H1 (cell line): ENCODE data around the gene FADS3. TPM values are rescaled to one million over a fixed set of nuclear protein-coding genes. Genes with fewer than 3 reads are reported as not detected.

Source experiments
- CTCF ChIA-PET: fragments of 300-600 bp; sonication (Branson Sonifier 250); formaldehyde crosslinking; loops from one replicate; lab custom pipeline; 2021; ENCODE audit not compliant: partially characterized antibody; lab: Charles Lee
- POLR2A ChIA-PET: fragments of 300-600 bp; sonication (Branson Sonifier 250); formaldehyde crosslinking; loops from one replicate; lab custom pipeline; 2021; ENCODE audit warnings: inconsistent platforms; ENCODE audit not compliant: partially characterized antibody; lab: Charles Lee
- DNase-seq, 2 experiments: peaks; one replicate each; pipeline versions ENCODE4 v3.0.0 to v3.0.0-alpha.2; 2010 to 2022; ENCODE audit warnings: low spot score in 2 of 2, low read depth in 1 of 2, mixed read lengths in 1 of 2
- FAIRE-seq: peaks from 2 replicates; lab custom pipeline; 2011; peaks lifted over from hg19 to GRCh38; lab: Jason Lieb, UNC
- H2AFZ ChIP-seq: 2 replicates; pipeline ENCODE4 v1.8.1; 2012; ENCODE audit warnings: low read length, inconsistent platforms
- H2AK5ac ChIP-seq: 2 replicates; pipeline ENCODE4 v1.6.1; 2013; ENCODE audit warnings: low read depth, low read length
- H2BK120ac ChIP-seq: replicated peaks from 2 replicates; pipeline ENCODE3; 2013; ENCODE audit warnings: low read depth, low read length, inconsistent platforms
- H2BK12ac ChIP-seq: 2 replicates; pipeline ENCODE4 v1.6.1; 2013; ENCODE audit warnings: low read depth, low read length
- H2BK15ac ChIP-seq: 2 replicates; pipeline ENCODE4 v1.6.1; 2013; ENCODE audit warnings: low read length
- H2BK20ac ChIP-seq: 2 replicates; pipeline ENCODE4 v1.6.1; 2013; ENCODE audit warnings: low read length
- H2BK5ac ChIP-seq: 2 replicates; pipeline ENCODE4 v1.6.1; 2013; ENCODE audit warnings: low read depth, low read length
- H3K14ac ChIP-seq: 2 replicates; pipeline ENCODE4 v1.6.1; 2013; ENCODE audit warnings: inconsistent platforms; ENCODE audit not compliant: insufficient read length
- H3K18ac ChIP-seq: 2 replicates; pipeline ENCODE4 v1.6.1; 2013; ENCODE audit warnings: low read length; ENCODE audit errors: extremely low read depth
- H3K23ac ChIP-seq: 2 replicates; pipeline ENCODE4 v1.6.1; 2013; ENCODE audit warnings: inconsistent platforms; ENCODE audit not compliant: insufficient read length
- H3K23me2 ChIP-seq: 2 replicates; pipeline ENCODE4 v1.6.1; 2013; ENCODE audit warnings: low read depth, low read length
- H3K27ac ChIP-seq: 2 replicates; pipeline ENCODE4 v1.6.1; 2011; ENCODE audit warnings: low read depth, low read length, inconsistent platforms
- H3K27me3 ChIP-seq, 4 experiments: replicated peaks in 1 of 4; 1 replicate in 1 of 4; 2 replicates in 3 of 4; pipeline versions ENCODE4 v1.6.1 to v1.8.1; 2011 to 2013; ENCODE audit warnings: low read length in 3 of 4, mild to moderate bottlenecking in 3 of 4, inconsistent platforms in 2 of 4, mixed read lengths in 2 of 4, moderate library complexity in 1 of 4; ENCODE audit not compliant: control insufficient read depth in 3 of 4, insufficient read depth in 3 of 4; ENCODE audit errors: extremely low read depth in 1 of 4
- H3K36me3 ChIP-seq, 4 experiments: 2 replicates each; pipeline versions ENCODE4 v1.6.1 to v1.8.1; 2011 to 2013; ENCODE audit warnings: mild to moderate bottlenecking in 4 of 4, low read length in 3 of 4, moderate library complexity in 2 of 4, control low read depth in 1 of 4, inconsistent platforms in 1 of 4; ENCODE audit not compliant: insufficient read depth in 4 of 4, control insufficient read depth in 2 of 4
- H3K4ac ChIP-seq: replicated peaks from 2 replicates; pipeline ENCODE3; 2013; ENCODE audit warnings: low read length, low read depth, mixed read lengths, inconsistent platforms; ENCODE audit not compliant: insufficient read length
- H3K4me1 ChIP-seq, 4 experiments: replicated peaks in 1 of 4; 1 replicate in 1 of 4; 2 replicates in 3 of 4; pipeline versions ENCODE4 v1.6.1 to v1.8.1; 2011 to 2013; ENCODE audit warnings: low read length in 3 of 4, inconsistent platforms in 2 of 4, mixed read lengths in 1 of 4; ENCODE audit not compliant: insufficient read depth in 4 of 4, control insufficient read depth in 3 of 4
- H3K4me2 ChIP-seq, 2 experiments: 2 replicates each; pipeline versions ENCODE4 v1.6.1 to v1.8.1; 2011 to 2013; ENCODE audit warnings: low read depth in 2 of 2, low read length in 2 of 2, control low read depth in 1 of 2, inconsistent platforms in 1 of 2, mild to moderate bottlenecking in 1 of 2; ENCODE audit not compliant: insufficient read depth in 1 of 2
- H3K4me3 ChIP-seq, 4 experiments: fragments of 200-600, 300-600 bp in 1 of 4; sonication (generic), shearing (Covaris generic), sonication (Bioruptor Twin) in 1 of 4; 2 replicates each; pipeline versions ENCODE4 v1.5.1 to v1.8.1; 2011 to 2016; ENCODE audit warnings: low read length in 4 of 4, low read depth in 3 of 4, control low read depth in 2 of 4, inconsistent platforms in 2 of 4, mild to moderate bottlenecking in 2 of 4, mixed read lengths in 1 of 4, moderate library complexity in 1 of 4; ENCODE audit not compliant: insufficient read depth in 2 of 4; ENCODE audit errors: extremely low read depth in 1 of 4
- H3K56ac ChIP-seq: replicated peaks from 2 replicates; pipeline ENCODE3; 2013; ENCODE audit warnings: low read depth, mild to moderate bottlenecking, mixed read lengths, low read length, inconsistent platforms; ENCODE audit not compliant: insufficient read length
- H3K79me1 ChIP-seq: 2 replicates; pipeline ENCODE4 v1.6.1; 2013; ENCODE audit warnings: low read depth, low read length, control low read depth
- H3K79me2 ChIP-seq, 2 experiments: 2 replicates each; pipeline versions ENCODE4 v1.6.1 to v1.8.1; 2012 to 2013; ENCODE audit warnings: low read length in 2 of 2, mild to moderate bottlenecking in 2 of 2, inconsistent platforms in 1 of 2; ENCODE audit not compliant: insufficient read depth in 2 of 2, control insufficient read depth in 1 of 2
- H3K9ac ChIP-seq, 4 experiments: replicated peaks in 1 of 4; 1 replicate in 1 of 4; 2 replicates in 3 of 4; pipeline versions ENCODE4 v1.6.1 to v1.8.1; 2011 to 2013; ENCODE audit warnings: low read depth in 3 of 4, low read length in 3 of 4, control low read depth in 2 of 4, mild to moderate bottlenecking in 2 of 4, moderate library complexity in 2 of 4, inconsistent platforms in 1 of 4; ENCODE audit errors: extremely low read depth in 1 of 4
- H3K9me3 ChIP-seq, 2 experiments: 2 replicates each; pipeline versions ENCODE4 v1.6.1 to v1.8.1; 2012 to 2013; ENCODE audit warnings: mild to moderate bottlenecking in 2 of 2, moderate library complexity in 2 of 2, control low read depth in 1 of 2, inconsistent platforms in 1 of 2, low read depth in 1 of 2, low read length in 1 of 2, mixed read lengths in 1 of 2; ENCODE audit not compliant: insufficient read depth in 2 of 2
- H4K20me1 ChIP-seq, 2 experiments: replicated peaks in 1 of 2; 2 replicates each; pipeline versions ENCODE3 to v1.8.1; 2011 to 2013; ENCODE audit warnings: inconsistent platforms in 2 of 2, low read length in 2 of 2, mild to moderate bottlenecking in 1 of 2; ENCODE audit not compliant: insufficient read depth in 2 of 2, control insufficient read depth in 1 of 2
- H4K5ac ChIP-seq: 2 replicates; pipeline ENCODE4 v1.6.1; 2013; ENCODE audit warnings: low read length, low read depth, mixed read lengths, inconsistent platforms; ENCODE audit not compliant: insufficient read length
- H4K8ac ChIP-seq: 2 replicates; pipeline ENCODE4 v1.8.0; 2013; ENCODE audit warnings: mild to moderate bottlenecking, moderate library complexity, low read length, inconsistent platforms; ENCODE audit not compliant: insufficient read depth; ENCODE audit errors: extremely low read depth
- H4K91ac ChIP-seq: replicated peaks from 2 replicates; pipeline ENCODE3; 2013; ENCODE audit warnings: low read length, mixed read lengths, inconsistent platforms; ENCODE audit not compliant: insufficient read length
- ATF2 ChIP-seq: IDR thresholded peaks from 2 replicates; pipeline ENCODE4 v1.6.1; 2012; ENCODE audit warnings: low read length, inconsistent platforms
- CTCF ChIP-seq, 3 experiments: IDR thresholded peaks; 1 replicate in 2 of 3; 2 replicates in 1 of 3; pipeline versions ENCODE4 v1.5.1 to v1.6.1; 2011; ENCODE audit warnings: low read length in 3 of 3, mild to moderate bottlenecking in 3 of 3, inconsistent platforms in 2 of 3, low read depth in 1 of 3, moderate library complexity in 1 of 3; ENCODE audit not compliant: insufficient read depth in 1 of 3; ENCODE audit errors: control extremely low read depth in 1 of 3
- E2F6 ChIP-seq: IDR thresholded peaks from 2 replicates; pipeline ENCODE4 v1.6.1; 2012; ENCODE audit warnings: inconsistent platforms
- EGR1 ChIP-seq: IDR thresholded peaks from 2 replicates; pipeline ENCODE4 v1.6.1; 2011; ENCODE audit warnings: low read depth, low read length, borderline replicate concordance
- HDAC6 ChIP-seq: IDR thresholded peaks from one replicate; pipeline ENCODE4 v1.7.1; 2012; ENCODE audit warnings: low read depth, mild to moderate bottlenecking, inconsistent platforms, low read length, moderate library complexity
- WGBS, 2 experiments: shearing (Covaris generic) in 1 of 2; methylation state at CpG; one replicate each; pipeline versions ENCODE4 v1.1.6 to v1.1.7; 2013 to 2015; ENCODE audit warnings: low lambda C conversion rate in 2 of 2, mixed read lengths in 2 of 2, inconsistent platforms in 1 of 2, low coverage in 1 of 2, missing lambda C conversion rate in 1 of 2; ENCODE audit not compliant: insufficient replicate concordance in 2 of 2, insufficient coverage in 1 of 2, insufficient read length in 1 of 2; ENCODE audit errors: extremely low coverage in 1 of 2, missing lambda C conversion rate in 1 of 2; 5-methylcytosine and 5-hydroxymethylcytosine counted together
- polyA plus RNA-seq, 7 experiments: library from polyadenylated mRNA; depleted of rRNA in 3 of 7; stranded (reverse) in 5 of 7; unstranded in 2 of 7; fragments of >200 nt in 5 of 7; fragments of 200-250 nt in 2 of 7; gene quantifications; 1 replicate in 5 of 7; 2 replicates in 1 of 7; 4 replicates in 1 of 7; pipeline versions ENCODE4 v1.2.1 to v1.2.3, GENCODE V29; 2011 to 2013; ENCODE audit warnings: missing spikeins in 2 of 7, mixed read lengths in 2 of 7
- total RNA-seq: library from RNA; stranded (reverse); fragmentation: NEBNext Ultra II Directional; extraction: Animal tissue kit (Norgen Biotek cat#: 25700); gene quantifications from 2 replicates; pipeline ENCODE4 v1.2.1, GENCODE V29; 2021

FADS3 gene
- total and polyA plus RNA-seq, 2 of the 8 experiments (the other 6 are each of a cell fraction or from before 2014, with no cell fraction given) = 43.8 to 76.3 TPM

- no peak overlapping the region for H3K14ac ChIP-seq
- H3K4ac ChIP-seq = no peak overlapping the region
- peaks cover 0 to 5% (median 2%) of the 10 kb centered on the region in 4 experiments; a peak in 4 of 7 replicates for H3K4me1 ChIP-seq
- no peak overlapping the region for H3K4me3 ChIP-seq
- no peak overlapping the region for H3K27ac ChIP-seq
- TF ChIP-seq ATF2 (no peak), HDAC6 (no peak), EGR1 (no peak), CTCF (IDR thresholded peaks at IDR 0.05; ENCODE audit: control extremely low read depth in 1 of 3, insufficient read depth in 1 of 3, low read depth in 1 of 3, low read length in 3 of 3) (no peak), E2F6 (no peak)
- no peak overlapping the region for H2BK15ac ChIP-seq
- no peak overlapping the region for H2BK5ac ChIP-seq
- no peaks in the 10 kb centered on the region; a peak in 1 of 7 replicates for H3K27me3 ChIP-seq
- FAIRE-seq = no peak
- no peak overlapping the region for H3K9ac ChIP-seq
- no peak overlapping the region for H3K23ac ChIP-seq
- peaks cover 7 to 21% of the 10 kb centered on the region in 2 experiments for H4K20me1 ChIP-seq
- H4K5ac ChIP-seq = no peak overlapping the region
- WGBS, 2 experiments = 90% methylated on average over 2 of the region's 2 CpGs; no CpG with 5 or more reads in 1 of the 2 experiments
- H2AFZ ChIP-seq = no peak overlapping the region
- no peak overlapping the region for H2AK5ac ChIP-seq
- peaks cover 10% of the 10 kb centered on the region; the same call in 1 of the 2 replicates for H3K79me1 ChIP-seq
- no peak overlapping the region for H2BK12ac ChIP-seq
- H3K79me2 ChIP-seq = peaks cover 0 to 31% of the 10 kb centered on the region in 2 experiments; a peak in 2 of 4 replicates
- CTCF ChIA-PET = no interaction called here
- H4K8ac ChIP-seq = no peak overlapping the region
- no peak overlapping the region for H2BK120ac ChIP-seq
- H3K18ac ChIP-seq = no peak overlapping the region
- POLR2A ChIA-PET = interaction anchor here (2.0 to 3.0 kb wide), 2 partner anchors 11 to 47 kb away, joined by 5 to 16 read pairs; partner anchors contain the start of genes FADS2, FEN1 and TMEM258
- DNase-seq = no peak
- no peak overlapping the region for H4K91ac ChIP-seq
- no peak overlapping the region for H3K56ac ChIP-seq
- peaks cover 32 to 74% (median 55%) of the 10 kb centered on the region in 4 experiments for H3K36me3 ChIP-seq
- no peaks in the 10 kb centered on the region for H3K23me2 ChIP-seq
- H2BK20ac ChIP-seq = no peak overlapping the region
- no peaks in the 10 kb centered on the region for H3K9me3 ChIP-seq
- H3K4me2 ChIP-seq = no peak overlapping the region
These were observed 51.6 kb downstream of the FADS3 start for GRCh38 chr11:61839742-61840141.
